ENCODE measurements around the gene NEK2.
A peak's percentile ranks its signal among the peaks of the same experiment; 100 is the strongest.
"Not testable (repeated sequence)": the region's sequence is repeated elsewhere in the genome, so short reads cannot be mapped to it uniquely, and the experiment has no call there.

NEK2 gene

GRCh38 chr1:211648980-211649934 lies 26.2 kb downstream of the NEK2 start:
- DNase-seq, result no peak

GRCh38 chr1:211648336-211648735 lies 27.1 kb downstream of the NEK2 start:
- DNase-seq, result no peak

- no peak for DNase-seq
Measured at GRCh38 chr1:211647711-211648121, 27.7 kb downstream of the NEK2 start.

- DNase-seq, result no peak
Measured at GRCh38 chr1:211646566-211646965, 28.9 kb downstream of the NEK2 start.

- DNase-seq, result not testable (repeated sequence)
Measured at GRCh38 chr1:211645601-211646000, 29.8 kb downstream of the NEK2 start.

GRCh38 chr1:211644653-211645052 lies 30.8 kb downstream of the NEK2 start:
- DNase-seq, result no peak

- peak; percentile 13 for DNase-seq
Measured at GRCh38 chr1:211643324-211644212, 31.9 kb downstream of the NEK2 start.

- DNase-seq, result no peak
Measured at GRCh38 chr1:211642870-211643269, 32.6 kb downstream of the NEK2 start.

- no peak for DNase-seq
Measured at GRCh38 chr1:211641942-211642341, 33.5 kb downstream of the NEK2 start.

GRCh38 chr1:211641044-211641800 lies 34.2 kb downstream of the NEK2 start:
- DNase-seq, result no peak

GRCh38 chr1:211640301-211640630 lies 35.2 kb downstream of the NEK2 start:
- DNase-seq, result no peak

- no peak for DNase-seq
Measured at GRCh38 chr1:211639475-211640300, 35.7 kb downstream of the NEK2 start.

- DNase-seq, result no peak
Measured at GRCh38 chr1:211638689-211639101, 36.7 kb downstream of the NEK2 start.

- no peak for DNase-seq
Measured at GRCh38 chr1:211638246-211638645, 37.2 kb downstream of the NEK2 start.

- DNase-seq, result no peak
Measured at GRCh38 chr1:211637066-211637465, 38.4 kb downstream of the NEK2 start.

- not testable (repeated sequence) for DNase-seq
Measured at GRCh38 chr1:211636575-211637029, 38.8 kb downstream of the NEK2 start.

GRCh38 chr1:211635597-211636205 lies 39.7 kb downstream of the NEK2 start:
- DNase-seq, result no peak

- DNase-seq, result no peak
Measured at GRCh38 chr1:211634931-211635330, 40.5 kb downstream of the NEK2 start.

- DNase-seq, result no peak
Measured at GRCh38 chr1:211634461-211634860, 41.0 kb downstream of the NEK2 start.

GRCh38 chr1:211633524-211633846 lies 41.9 kb downstream of the NEK2 start:
- DNase-seq, result no peak

- no peak for DNase-seq
Measured at GRCh38 chr1:211632808-211633523, 42.5 kb downstream of the NEK2 start.
